OCI-LY3 (cell line): ENCODE data around the gene SNAI1.
"Not testable (repeated sequence)": the region's sequence is repeated elsewhere in the genome, so short reads cannot be mapped to it uniquely, and the experiment has no call there.

ENCODE experiments used
- H2AFZ ChIP-seq: fragments of 200-600, 300-600 bp; shearing (Covaris generic); 2 replicates; pipeline ENCODE4 v1.6.0; 2014; ENCODE audit warnings: antibody characterized with exemption, low read depth, low read length
- H3K27ac ChIP-seq: fragments of 200-600, 300-600 bp; sonication (generic); 2 replicates; pipeline ENCODE4 v1.5.1; 2014; ENCODE audit warnings: mild to moderate bottlenecking, low read length, moderate library complexity, mixed read lengths
- H3K27me3 ChIP-seq: fragments of 200-600, 300-600 bp; sonication (generic); 2 replicates; pipeline ENCODE4 v1.6.1; 2014; ENCODE audit warnings: low read depth, low read length, mixed read lengths
- H3K36me3 ChIP-seq: fragments of 200-600, 300-600 bp; sonication (generic); replicated peaks from 2 replicates; pipeline ENCODE3; 2014; ENCODE audit warnings: low read depth, low read length, mixed read lengths
- H3K4me1 ChIP-seq: fragments of 300-600, 200-600 bp; sonication (generic); 2 replicates; pipeline ENCODE4 v1.6.1; 2014; ENCODE audit warnings: low read length, mixed read lengths
- H3K4me2 ChIP-seq: fragments of 200-600, 300-600 bp; sonication (generic); 2 replicates; pipeline ENCODE4 v1.6.1; 2014; ENCODE audit warnings: low read length, mixed read lengths
- H3K4me3 ChIP-seq: fragments of 300-600, 200-600 bp; sonication (generic); 2 replicates; pipeline ENCODE4 v1.5.1; 2014; ENCODE audit warnings: antibody characterized with exemption, mild to moderate bottlenecking, low read length, moderate library complexity
- H3K79me2 ChIP-seq: fragments of 300-600, 200-600 bp; shearing (Covaris generic); 2 replicates; pipeline ENCODE4 v1.6.1; 2014; ENCODE audit warnings: mild to moderate bottlenecking, low read length, mixed read lengths
- H3K9ac ChIP-seq: fragments of 300-600, 200-600 bp; shearing (Covaris generic); 2 replicates; pipeline ENCODE4 v1.6.0; 2014; ENCODE audit warnings: mild to moderate bottlenecking, low read length, moderate library complexity
- H3K9me3 ChIP-seq: fragments of 200-600, 300-600 bp; shearing (Covaris generic); 2 replicates; pipeline ENCODE4 v1.6.1; 2014; ENCODE audit warnings: low read length, mixed read lengths; ENCODE audit not compliant: insufficient read depth
- H4K20me1 ChIP-seq: fragments of 200-600, 300-600 bp; sonication (generic); 2 replicates; pipeline ENCODE4 v1.6.1; 2016; ENCODE audit warnings: low read length, mixed read lengths; ENCODE audit not compliant: insufficient read depth
- EZH2phosphoT487 ChIP-seq: fragments of 200-600 bp; shearing (Covaris generic); IDR thresholded peaks from 2 replicates; pipeline ENCODE4 v1.6.1; 2018; ENCODE audit warnings: antibody characterized with exemption, mixed run types, low read depth
- TF ChIP-seq, protein P1 (sequence below): fragments of 200-600, 300-600 bp; sonication (generic); IDR thresholded peaks from 2 replicates; pipeline ENCODE4 v1.5.1; 2014; ENCODE audit warnings: antibody characterized with exemption, low read length, low read depth

Gene SNAI1

GRCh38 chr20:49956689-49957088 lies 26.1 kb upstream of the SNAI1 start:
- Histone ChIP-seq H4K20me1 (no peaks in the 10 kb centered on the region), H3K27me3 (no peaks in the 10 kb centered on the region), H2AFZ (no peak overlapping the region), H3K4me3 (no peak overlapping the region), H3K4me1 (peaks cover 34% of the 10 kb centered on the region), H3K9ac (no peak overlapping the region), H3K9me3 (no peaks in the 10 kb centered on the region), H3K79me2 (no peaks in the 10 kb centered on the region), H3K36me3 (peaks cover 54% of the 10 kb centered on the region), H3K4me2 (peak overlapping the region; percentile 36), H3K27ac (peak overlapping the region; percentile 87)
- no peak for TF ChIP-seq EZH2phosphoT487
- TF ChIP-seq, protein P1, sequence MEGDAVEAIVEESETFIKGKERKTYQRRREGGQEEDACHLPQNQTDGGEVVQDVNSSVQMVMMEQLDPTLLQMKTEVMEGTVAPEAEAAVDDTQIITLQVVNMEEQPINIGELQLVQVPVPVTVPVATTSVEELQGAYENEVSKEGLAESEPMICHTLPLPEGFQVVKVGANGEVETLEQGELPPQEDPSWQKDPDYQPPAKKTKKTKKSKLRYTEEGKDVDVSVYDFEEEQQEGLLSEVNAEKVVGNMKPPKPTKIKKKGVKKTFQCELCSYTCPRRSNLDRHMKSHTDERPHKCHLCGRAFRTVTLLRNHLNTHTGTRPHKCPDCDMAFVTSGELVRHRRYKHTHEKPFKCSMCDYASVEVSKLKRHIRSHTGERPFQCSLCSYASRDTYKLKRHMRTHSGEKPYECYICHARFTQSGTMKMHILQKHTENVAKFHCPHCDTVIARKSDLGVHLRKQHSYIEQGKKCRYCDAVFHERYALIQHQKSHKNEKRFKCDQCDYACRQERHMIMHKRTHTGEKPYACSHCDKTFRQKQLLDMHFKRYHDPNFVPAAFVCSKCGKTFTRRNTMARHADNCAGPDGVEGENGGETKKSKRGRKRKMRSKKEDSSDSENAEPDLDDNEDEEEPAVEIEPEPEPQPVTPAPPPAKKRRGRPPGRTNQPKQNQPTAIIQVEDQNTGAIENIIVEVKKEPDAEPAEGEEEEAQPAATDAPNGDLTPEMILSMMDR, result no peak

- H3K27me3 ChIP-seq, H3K79me2 ChIP-seq, H4K20me1 ChIP-seq, H2AFZ ChIP-seq, H3K9me3 ChIP-seq: not testable (repeated sequence)
- Histone ChIP-seq H3K4me3 (peak overlapping the region; percentile 4; the same call in 1 of the 2 replicates), H3K27ac (peak overlapping the region; percentile 87), H3K4me2 (peak overlapping the region; percentile 36), H3K36me3 (peaks cover 49% of the 10 kb centered on the region), H3K9ac (peak overlapping the region; percentile 57; the same call in 1 of the 2 replicates), H3K4me1 (peaks cover 34% of the 10 kb centered on the region)
- TF ChIP-seq, protein P1, result peak; percentile 24
Observed at GRCh38 chr20:49957089-49957938, 25.5 kb upstream of the SNAI1 start.

GRCh38 chr20:49961413-49961812 lies 21.4 kb upstream of the SNAI1 start:
- Histone ChIP-seq H3K4me2 (no peak overlapping the region), H3K4me1 (peaks cover 39% of the 10 kb centered on the region), H3K9me3 (no peaks in the 10 kb centered on the region), H4K20me1 (no peaks in the 10 kb centered on the region), H3K9ac (no peak overlapping the region), H3K79me2 (no peaks in the 10 kb centered on the region), H2AFZ (no peak overlapping the region), H3K4me3 (no peak overlapping the region), H3K27ac (no peak overlapping the region), H3K36me3 (peaks cover 20% of the 10 kb centered on the region), H3K27me3 (no peaks in the 10 kb centered on the region)
- TF ChIP-seq, protein P1, result no peak
- no peak for TF ChIP-seq EZH2phosphoT487

DNA sequence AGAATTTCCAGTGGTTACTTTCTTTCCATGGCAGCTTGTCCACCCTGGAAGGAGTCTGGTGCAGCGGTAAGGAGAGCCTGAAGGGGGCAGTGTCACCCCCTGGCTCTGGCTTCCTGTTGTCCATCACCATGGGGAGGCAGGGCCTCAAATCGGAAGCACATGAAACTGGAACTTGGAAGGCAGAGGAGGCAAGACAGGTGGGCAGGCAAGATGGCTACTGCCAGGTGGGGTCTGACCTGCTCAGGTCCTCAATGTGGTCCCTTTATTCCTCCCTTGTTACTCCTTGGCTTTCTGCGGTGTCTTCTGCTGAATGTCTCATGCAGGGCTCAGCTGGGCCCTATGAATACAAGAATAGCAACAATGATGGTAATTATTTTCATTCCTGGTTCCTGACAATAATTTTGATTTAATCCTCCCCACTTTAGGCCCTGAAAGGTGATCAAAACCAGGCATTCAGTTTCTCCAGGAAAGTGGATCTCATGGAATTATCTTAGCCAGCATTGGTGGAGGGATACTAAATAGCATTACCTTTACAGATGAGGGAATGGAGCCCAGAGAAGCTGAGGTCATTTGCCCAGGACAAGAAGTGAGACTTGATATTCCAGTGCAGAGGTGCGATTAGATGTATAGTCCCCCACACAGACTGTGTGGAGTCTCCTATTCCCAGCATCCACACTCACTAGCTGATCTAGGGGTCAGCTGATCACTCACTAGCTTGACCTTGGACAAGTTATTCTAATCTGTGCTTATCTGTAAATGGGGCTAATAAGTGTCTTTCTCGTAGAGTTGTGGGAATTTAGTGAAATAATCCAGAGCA lies 17.6 kb upstream of the SNAI1 start:
- H3K27ac ChIP-seq, result no peak overlapping the region
- H2AFZ ChIP-seq, result no peak overlapping the region
- H3K36me3 ChIP-seq, result peaks cover 2% of the 10 kb centered on the region
- no peaks in the 10 kb centered on the region for H4K20me1 ChIP-seq
- H3K4me1 ChIP-seq, result peaks cover 11% of the 10 kb centered on the region
- no peaks in the 10 kb centered on the region for H3K9me3 ChIP-seq
- no peak overlapping the region for H3K4me3 ChIP-seq
- no peaks in the 10 kb centered on the region for H3K27me3 ChIP-seq
- no peak overlapping the region for H3K9ac ChIP-seq
- no peak for TF ChIP-seq EZH2phosphoT487
- TF ChIP-seq, protein P1, result peak; percentile 92
- no peak overlapping the region for H3K4me2 ChIP-seq
- no peaks in the 10 kb centered on the region for H3K79me2 ChIP-seq
